Cardiac muscle cell (in vitro differentiated cells and primary cell): ENCODE measurements around the gene TMEM150C. TPM values are rescaled to one million over a fixed set of nuclear protein-coding genes. Genes with fewer than 3 reads are reported as not detected.

Experiments used
- DNase-seq, 2 donors: peaks; one replicate each; pipeline versions ENCODE4 v3.0.0 to v3.0.0-alpha.2; 2010 to 2017; ENCODE audit warnings: low read depth in 1 of 2, low spot score in 1 of 2
- H3K27ac ChIP-seq: fragments of 200-600 bp; sonication (generic); 2 replicates; pipeline ENCODE4 v1.5.1; 2016
- H3K27me3 ChIP-seq: fragments of 200-600 bp; sonication (generic); 2 replicates; pipeline ENCODE4 v1.6.0; 2016; ENCODE audit warnings: control low read depth
- H3K36me3 ChIP-seq: fragments of 200-600 bp; sonication (generic); 2 replicates; pipeline ENCODE4 v1.5.1; 2016; ENCODE audit warnings: control low read depth
- H3K4me1 ChIP-seq: fragments of 200-600 bp; sonication (generic); 2 replicates; pipeline ENCODE4 v1.8.1; 2017; ENCODE audit warnings: low read depth, mild to moderate bottlenecking, mixed run types
- H3K4me3 ChIP-seq: fragments of 200-600 bp; sonication (generic); 2 replicates; pipeline ENCODE4 v1.5.1; 2016; ENCODE audit warnings: mild to moderate bottlenecking
- H3K9me3 ChIP-seq: fragments of 200-600 bp; sonication (generic); 2 replicates; pipeline ENCODE4 v1.5.1; 2017; ENCODE audit warnings: low read depth, mild to moderate bottlenecking, control low read depth
- polyA plus RNA-seq: library from polyadenylated mRNA; unstranded; fragments of >200 nt; fragmentation: Nextera tagmentation; extraction: Ambion mirVana; gene quantifications from 2 replicates; pipeline ENCODE4 v1.2.1, GENCODE V29; 2016
- total RNA-seq: library from RNA; depleted of rRNA; stranded (reverse); fragments of >200 nt; gene quantifications from 2 replicates; pipeline ENCODE4 v1.2.3, GENCODE V29; 2016
- TF ChIP-seq, protein P1 (sequence below): IDR thresholded peaks from 2 replicates; pipeline ENCODE4 v1.5.1; 2012; ENCODE audit warnings: low read depth, mild to moderate bottlenecking, low read length

TMEM150C gene
- total and polyA plus RNA-seq, 2 experiments from 2014 or later, result 5.1 to 5.3 TPM

DNA sequence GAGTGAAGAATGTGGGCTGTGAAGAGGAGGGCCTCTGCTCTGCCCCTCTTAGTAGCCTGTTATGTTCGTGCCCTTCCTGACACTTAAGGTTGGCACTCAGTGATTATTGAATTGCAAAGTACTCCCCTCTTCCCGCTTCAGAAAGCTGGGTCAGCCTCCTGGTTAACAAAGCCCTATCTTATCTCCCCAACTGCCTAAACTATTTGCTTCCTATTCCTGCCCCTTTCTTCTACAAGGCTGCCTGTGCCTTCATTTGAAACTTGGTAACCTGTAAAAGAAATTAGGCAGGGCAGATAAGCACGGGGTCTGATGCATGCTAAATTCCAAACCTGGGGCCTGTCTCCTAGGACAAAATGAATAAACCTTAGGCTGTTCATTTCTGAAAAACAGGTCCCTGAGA, 23.1 kb upstream of the TMEM150C start:
- peak overlapping the region; percentile 3 for H3K27ac ChIP-seq
- TF ChIP-seq, protein P1, sequence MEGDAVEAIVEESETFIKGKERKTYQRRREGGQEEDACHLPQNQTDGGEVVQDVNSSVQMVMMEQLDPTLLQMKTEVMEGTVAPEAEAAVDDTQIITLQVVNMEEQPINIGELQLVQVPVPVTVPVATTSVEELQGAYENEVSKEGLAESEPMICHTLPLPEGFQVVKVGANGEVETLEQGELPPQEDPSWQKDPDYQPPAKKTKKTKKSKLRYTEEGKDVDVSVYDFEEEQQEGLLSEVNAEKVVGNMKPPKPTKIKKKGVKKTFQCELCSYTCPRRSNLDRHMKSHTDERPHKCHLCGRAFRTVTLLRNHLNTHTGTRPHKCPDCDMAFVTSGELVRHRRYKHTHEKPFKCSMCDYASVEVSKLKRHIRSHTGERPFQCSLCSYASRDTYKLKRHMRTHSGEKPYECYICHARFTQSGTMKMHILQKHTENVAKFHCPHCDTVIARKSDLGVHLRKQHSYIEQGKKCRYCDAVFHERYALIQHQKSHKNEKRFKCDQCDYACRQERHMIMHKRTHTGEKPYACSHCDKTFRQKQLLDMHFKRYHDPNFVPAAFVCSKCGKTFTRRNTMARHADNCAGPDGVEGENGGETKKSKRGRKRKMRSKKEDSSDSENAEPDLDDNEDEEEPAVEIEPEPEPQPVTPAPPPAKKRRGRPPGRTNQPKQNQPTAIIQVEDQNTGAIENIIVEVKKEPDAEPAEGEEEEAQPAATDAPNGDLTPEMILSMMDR, result no peak
- no peak for DNase-seq

DNA sequence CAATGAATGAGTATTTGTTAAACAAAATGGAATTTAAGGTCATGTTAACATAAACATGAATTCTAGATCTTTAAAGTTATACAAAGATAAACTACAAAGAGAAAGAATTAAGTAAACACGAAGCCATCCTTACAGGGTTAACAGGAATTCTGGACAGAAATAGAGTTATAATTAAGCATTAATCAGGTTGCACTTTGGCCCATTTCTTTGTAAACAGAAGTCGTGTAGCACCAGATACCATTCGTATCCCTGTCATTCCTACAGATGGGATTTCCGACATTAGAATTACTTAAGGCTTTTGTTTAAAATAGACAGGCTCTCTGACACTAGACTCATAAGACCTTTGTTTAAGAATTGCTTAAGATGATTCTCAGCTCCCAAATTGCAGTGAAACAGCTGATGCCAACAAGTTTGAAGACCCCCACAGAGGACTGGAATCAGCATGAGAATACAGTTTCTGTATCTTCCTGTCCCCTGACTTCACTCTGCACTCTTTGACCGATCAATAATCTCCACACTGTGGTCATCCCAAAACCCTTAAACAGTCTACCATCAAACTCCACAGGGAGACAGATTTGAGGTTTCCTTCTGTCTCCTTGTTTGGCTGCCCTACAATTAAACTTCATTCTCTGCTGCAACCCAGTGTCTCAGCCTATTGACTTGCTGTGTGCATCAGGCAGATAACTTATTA, 22.3 kb upstream of the TMEM150C start:
- Histone ChIP-seq H3K27me3 (no peaks in the 10 kb centered on the region), H3K27ac (no peak overlapping the region), H3K9me3 (no peaks in the 10 kb centered on the region), H3K4me3 (no peak overlapping the region), H3K36me3 (no peaks in the 10 kb centered on the region), H3K4me1 (peaks cover 21% of the 10 kb centered on the region)
- no peak for DNase-seq
- TF ChIP-seq, protein P1, result no peak

More for the DNA sequence above, 23.1 kb upstream of the TMEM150C start:
- no peaks in the 10 kb centered on the region for H3K9me3 ChIP-seq
- peaks cover 21% of the 10 kb centered on the region for H3K4me1 ChIP-seq
- no peaks in the 10 kb centered on the region for H3K36me3 ChIP-seq
- H3K27me3 ChIP-seq, result no peaks in the 10 kb centered on the region
- H3K4me3 ChIP-seq, result no peak overlapping the region

DNA sequence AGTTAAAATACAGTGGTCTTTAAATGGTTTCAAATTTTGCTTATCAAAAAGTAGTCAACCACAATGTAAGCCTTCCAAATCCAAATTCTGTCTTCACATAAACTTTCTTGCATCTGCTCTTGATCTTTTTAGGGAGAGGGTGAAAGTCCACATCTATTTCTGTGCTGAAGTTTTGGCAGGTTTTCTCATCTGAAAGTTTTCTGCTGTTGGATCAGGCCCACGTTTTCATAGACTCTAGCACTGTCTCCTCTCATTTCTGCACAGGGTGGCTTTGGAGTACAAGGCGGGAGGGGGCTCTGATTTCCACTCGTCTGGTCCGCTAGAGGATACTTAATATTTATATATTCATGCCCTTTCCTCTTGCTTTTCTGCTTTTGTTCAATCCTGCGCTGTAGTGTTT, 18.1 kb upstream of the TMEM150C start:
- peaks cover 8% of the 10 kb centered on the region for H3K4me1 ChIP-seq
- H3K27ac ChIP-seq, result no peak overlapping the region
- H3K27me3 ChIP-seq, result no peaks in the 10 kb centered on the region
- no peak overlapping the region for H3K4me3 ChIP-seq
- TF ChIP-seq, protein P1, result no peak
- H3K36me3 ChIP-seq, result no peaks in the 10 kb centered on the region
- H3K9me3 ChIP-seq, result no peaks in the 10 kb centered on the region
- no peak for DNase-seq

DNA sequence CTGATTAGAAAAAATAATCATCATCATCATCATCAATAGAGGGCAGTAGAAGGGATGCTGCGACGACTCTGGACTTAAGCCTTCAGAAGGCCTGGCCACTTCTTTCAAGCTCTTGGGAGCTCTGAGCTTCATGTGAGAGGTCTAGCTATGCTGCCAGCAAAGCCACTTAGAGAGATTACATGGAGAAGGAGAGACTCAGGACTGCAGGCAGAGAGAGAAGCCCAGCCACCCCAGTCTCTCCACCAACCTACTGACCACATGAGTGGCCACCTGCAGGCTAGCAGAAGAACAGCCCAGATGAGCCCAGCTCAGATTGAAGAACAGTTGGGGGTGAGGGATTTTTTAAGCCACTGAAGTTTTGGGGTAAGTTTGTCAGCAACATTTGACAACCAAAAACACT, 17.1 kb upstream of the TMEM150C start:
- Histone ChIP-seq H3K4me3 (no peak overlapping the region), H3K27me3 (no peaks in the 10 kb centered on the region), H3K4me1 (no peaks in the 10 kb centered on the region), H3K9me3 (no peaks in the 10 kb centered on the region), H3K27ac (no peak overlapping the region), H3K36me3 (no peaks in the 10 kb centered on the region)
- TF ChIP-seq, protein P1, result peak; percentile 24
- peak in 1 of 2 donors; percentile 4 for DNase-seq

DNA sequence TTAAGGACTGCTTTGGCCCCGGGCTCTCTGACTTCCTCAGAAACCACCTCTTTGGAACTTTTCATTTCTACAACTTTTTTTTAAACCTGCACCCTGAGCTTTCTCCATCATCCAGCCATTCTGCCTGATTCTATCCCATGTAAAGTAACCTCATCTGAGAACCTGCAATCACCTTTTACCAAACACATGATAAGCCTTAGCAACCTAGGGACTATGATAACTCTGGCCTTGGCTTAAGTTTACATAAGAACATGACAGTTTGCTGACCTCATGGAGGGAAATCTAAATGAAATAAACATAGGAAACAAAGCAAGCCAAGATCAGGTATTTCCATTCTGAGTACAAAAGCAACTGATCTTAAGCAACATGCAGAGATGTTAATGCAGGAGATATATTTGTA, 15.7 kb upstream of the TMEM150C start:
- no peaks in the 10 kb centered on the region for H3K36me3 ChIP-seq
- H3K4me3 ChIP-seq, result no peak overlapping the region
- no peaks in the 10 kb centered on the region for H3K4me1 ChIP-seq
- no peaks in the 10 kb centered on the region for H3K27me3 ChIP-seq
- no peak for DNase-seq
- no peak overlapping the region for H3K27ac ChIP-seq
- TF ChIP-seq, protein P1, result no peak
- no peaks in the 10 kb centered on the region for H3K9me3 ChIP-seq
